B cell (primary cell): Measurements from ENCODE around the gene PAIP2. TPM values are rescaled to one million over a fixed set of nuclear protein-coding genes. Genes with fewer than 3 reads are reported as not detected.
A peak's percentile ranks its signal among the peaks of the same experiment; 100 is the strongest.

Source experiments
- ATAC-seq: fragments of 200-7000 bp; cut with Tn5 transposase; one replicate; pipeline ENCODE4 v1.10.0; 2021; ENCODE audit warnings: low read depth, mild to moderate bottlenecking, moderate number of reproducible peaks, moderate library complexity
- CTCF ChIA-PET: fragments of 350-600 bp; sonication (Branson Sonifier 250); formaldehyde crosslinking; loops from one replicate; lab custom pipeline; 2021; ENCODE audit warnings: antibody characterized with exemption, inconsistent platforms; lab: Charles Lee
- POLR2A ChIA-PET: fragments of 350-600 bp; sonication (Branson Sonifier 250); formaldehyde crosslinking; loops from one replicate; lab custom pipeline; 2021; ENCODE audit warnings: antibody characterized with exemption; lab: Charles Lee
- DNase-seq: peaks from one replicate; pipeline ENCODE4 v3.0.0; 2013
- H2AFZ ChIP-seq: 2 replicates; pipeline ENCODE4 v1.6.1; 2012; ENCODE audit warnings: mild to moderate bottlenecking, low read depth, low read length; ENCODE audit not compliant: insufficient read depth, poor library complexity, severe bottlenecking
- H3K27ac ChIP-seq, 2 donors: 1 replicate in 1 of 2; 2 replicates in 1 of 2; pipeline ENCODE4 v1.5.1; 2012 to 2013; ENCODE audit warnings: low read length in 2 of 2, mild to moderate bottlenecking in 2 of 2, moderate library complexity in 1 of 2
- H3K27me3 ChIP-seq, 4 experiments: fragments of 200-600 bp in 1 of 4; sonication (generic) in 1 of 4; replicated peaks in 1 of 4; 1 replicate in 2 of 4; 2 replicates in 2 of 4; pipeline versions ENCODE4 v1.6.1 to v1.7.0; 2013 to 2016; ENCODE audit warnings: low read length in 3 of 4, mild to moderate bottlenecking in 2 of 4, mixed read lengths in 1 of 4, moderate library complexity in 1 of 4; ENCODE audit not compliant: insufficient read depth in 4 of 4, control insufficient read depth in 3 of 4; ENCODE audit errors: control extremely low read depth in 1 of 4
- H3K36me3 ChIP-seq, 2 experiments: replicated peaks in 1 of 2; 1 replicate in 1 of 2; 2 replicates in 1 of 2; pipeline versions ENCODE4 v1.6.1 to v1.7.1; 2013; ENCODE audit warnings: low read length in 1 of 2; ENCODE audit not compliant: insufficient read depth in 2 of 2, control insufficient read depth in 1 of 2; ENCODE audit errors: control extremely low read depth in 1 of 2, extremely low read depth in 1 of 2
- H3K4me1 ChIP-seq, 2 donors: fragments of 200-600 bp in 1 of 2; sonication (generic) in 1 of 2; 1 replicate in 1 of 2; 2 replicates in 1 of 2; pipeline versions ENCODE4 v1.5.1 to v1.6.1; 2013 to 2017; ENCODE audit warnings: low read length in 2 of 2; ENCODE audit not compliant: control insufficient read depth in 2 of 2, insufficient read depth in 2 of 2
- H3K4me2 ChIP-seq: replicated peaks from 2 replicates; pipeline ENCODE3; 2012; ENCODE audit warnings: mild to moderate bottlenecking, low read depth, low read length; ENCODE audit not compliant: poor library complexity, severe bottlenecking
- H3K4me3 ChIP-seq, 5 experiments: fragments of 200-600 bp in 1 of 5; sonication (generic) in 1 of 5; 1 replicate in 3 of 5; 2 replicates in 2 of 5; pipeline versions ENCODE4 v1.5.1 to v1.7.0; 2011 to 2016; ENCODE audit warnings: low read length in 4 of 5, mild to moderate bottlenecking in 4 of 5, low read depth in 2 of 5, control low read depth in 1 of 5, moderate library complexity in 1 of 5; ENCODE audit not compliant: insufficient read depth in 1 of 5; ENCODE audit errors: control extremely low read depth in 1 of 5, extremely low read depth in 1 of 5
- H3K79me2 ChIP-seq: fragments of 200-600 bp; sonication (generic); one replicate; pipeline ENCODE4 v1.6.0; 2016; ENCODE audit warnings: low read length; ENCODE audit not compliant: control insufficient read depth, insufficient read depth
- H3K9ac ChIP-seq: fragments of 200-600 bp; sonication (generic); 2 replicates; pipeline ENCODE4 v1.6.1; 2017; ENCODE audit warnings: mild to moderate bottlenecking, low read length, moderate library complexity
- H3K9me3 ChIP-seq, 3 donors: one replicate each; pipeline versions ENCODE4 v1.6.1 to v1.7.1; 2013; ENCODE audit warnings: low read length in 2 of 3; ENCODE audit not compliant: control insufficient read depth in 2 of 3, insufficient read depth in 1 of 3; ENCODE audit errors: control extremely low read depth in 1 of 3
- H4K20me1 ChIP-seq: 2 replicates; pipeline ENCODE4 v1.6.0; 2012; ENCODE audit warnings: mild to moderate bottlenecking, low read length; ENCODE audit not compliant: insufficient read depth, control insufficient read depth, poor library complexity, severe bottlenecking
- H3K27ac Mint-ChIP-seq: one replicate; pipeline ENCODE4 v1.8.0; 2021; ENCODE audit warnings: mixed read lengths
- H3K27me3 Mint-ChIP-seq: one replicate; pipeline ENCODE4 v1.8.0; 2021; ENCODE audit warnings: mixed read lengths
- H3K4me1 Mint-ChIP-seq: one replicate; pipeline ENCODE4 v1.8.0; 2021; ENCODE audit warnings: mixed read lengths
- H3K4me3 Mint-ChIP-seq: one replicate; pipeline ENCODE4 v1.8.0; 2021; ENCODE audit warnings: mixed read lengths
- H3K9me3 Mint-ChIP-seq: one replicate; pipeline ENCODE4 v1.8.0; 2022; ENCODE audit warnings: mixed read lengths; ENCODE audit not compliant: insufficient read depth
- CTCF ChIP-seq: fragments of 200-600 bp; IDR thresholded peaks from one replicate; pipeline ENCODE4 v1.8.0; 2022; ENCODE audit warnings: antibody characterized with exemption, mild to moderate bottlenecking
- EZH2 ChIP-seq: IDR thresholded peaks from 2 replicates; pipeline ENCODE4 v1.6.1; 2012; ENCODE audit warnings: borderline replicate concordance, low read depth, mild to moderate bottlenecking, moderate library complexity, low read length; ENCODE audit not compliant: insufficient read depth, poor library complexity, severe bottlenecking
- WGBS: methylation state at CpG from one replicate; pipeline ENCODE4 v1.1.5; 2013; ENCODE audit warnings: missing lambda C conversion rate; ENCODE audit not compliant: insufficient coverage; 5-methylcytosine and 5-hydroxymethylcytosine counted together
- intact Hi-C: fragments of 100-400 bp; cut with micrococcal nuclease; formaldehyde crosslinking; loops from one replicate; pipeline ENCODE4 v1.10.0; 2022
- polyA plus RNA-seq: library from polyadenylated mRNA; depleted of rRNA; stranded (reverse); fragments of >200 nt; gene quantifications from 2 replicates; pipeline ENCODE4 v1.2.3, GENCODE V29; 2012
- total RNA-seq, 2 donors: library from RNA; stranded (reverse); fragments of 120-200 nt in 1 of 2; gene quantifications; 1 replicate in 1 of 2; 2 replicates in 1 of 2; pipeline versions ENCODE4 v1.2.3 to v1.2.4, GENCODE V29; 2013 to 2022

Gene PAIP2
- total and polyA plus RNA-seq, 2 donors (not counting 1 experiment from before 2014, with no cell fraction given): 38.5 to 121 TPM

- Histone ChIP-seq H3K27ac (peak overlapping the region; percentile 86 to 89), H2AFZ (peak overlapping the region; percentile 88), H3K79me2 (peaks cover 31% of the 10 kb centered on the region), H3K4me2 (peak overlapping the region; percentile 91), H4K20me1 (peaks cover 7% of the 10 kb centered on the region), H3K9ac (peak overlapping the region; percentile 70), H3K9me3 (peaks cover 0 to 4% (median 0%) of the 10 kb centered on the region in 3 donors), H3K27me3 (no peaks in the 10 kb centered on the region), H3K4me1 (peaks cover 52 to 71% of the 10 kb centered on the region in 2 donors), H3K36me3 (no peaks in the 10 kb centered on the region), H3K4me3 (peak overlapping the region in 4 of 5 experiments; percentile 73 to 90 (median 84))
- peak overlapping the region; percentile 99 for H3K4me3 Mint-ChIP-seq
- WGBS: 23% methylated on average over 28 of the region's 33 CpGs
- peak overlapping the region; percentile 99 for H3K27ac Mint-ChIP-seq
- POLR2A ChIA-PET: interaction anchor here (0.7 to 8.4 kb wide), 5 partner anchors 10 to 133 kb away, joined by 5 to 70 read pairs (median 6); partner anchors contain the start of genes MATR3 and PAIP2
- TF ChIP-seq CTCF (no peak), EZH2 (no peak)
- DNase-seq (no peak), ATAC-seq (no peak)
- no peaks in the 10 kb centered on the region for H3K27me3 Mint-ChIP-seq
- CTCF ChIA-PET: interaction anchor here (0.6 to 5.3 kb wide), 18 partner anchors 12 to 566 kb away, joined by 3 to 39 read pairs (median 4); partner anchors contain the start of genes DNAJC18, MATR3, PAIP2 and SIL1
- intact Hi-C loops: loop anchor here (1.0 to 5.0 kb wide), 6 partner anchors 47 to 814 kb away; partner anchors contain the start of genes DNAJC18, HSPA9 and PAIP2
- H3K9me3 Mint-ChIP-seq: no peaks in the 10 kb centered on the region
- H3K4me1 Mint-ChIP-seq: peaks cover 56% of the 10 kb centered on the region
These were observed 50.1 kb downstream of the PAIP2 start for GRCh38 chr5:139391570-139392323.
